GM21528 (cell line): ENCODE data around the gene RPA1.

ENCODE experiments used
- ATAC-seq: cut with Tn5 transposase; IDR thresholded peaks from one replicate; pipeline ENCODE4 v1.9.1; 2021; ENCODE audit warnings: mild to moderate bottlenecking, moderate library complexity; ENCODE audit not compliant: unreplicated experiment, low FRiP score

RPA1 gene

DNA sequence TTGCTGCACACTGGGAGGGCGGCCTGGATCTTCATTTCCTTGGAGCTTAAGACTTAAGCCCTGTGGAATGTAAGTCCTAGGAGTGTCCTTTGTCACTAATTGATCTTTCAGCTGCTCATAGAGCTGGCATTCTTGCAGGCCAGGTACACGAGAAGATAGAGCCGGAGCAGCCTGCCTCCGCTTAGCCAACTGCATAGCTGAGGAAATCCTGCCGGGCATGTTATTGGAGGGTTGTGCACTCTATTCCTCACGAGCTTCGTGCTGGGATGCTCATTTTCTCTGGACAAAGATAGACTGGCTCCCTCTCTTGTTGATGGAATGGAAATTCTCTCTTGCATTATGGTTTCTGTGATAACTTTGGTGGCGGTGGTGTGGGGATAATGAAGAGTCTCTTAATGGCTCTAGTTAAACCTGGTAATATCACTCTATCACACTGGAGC is 76.9 kb downstream of the RPA1 start:
- no peak for ATAC-seq

DNA sequence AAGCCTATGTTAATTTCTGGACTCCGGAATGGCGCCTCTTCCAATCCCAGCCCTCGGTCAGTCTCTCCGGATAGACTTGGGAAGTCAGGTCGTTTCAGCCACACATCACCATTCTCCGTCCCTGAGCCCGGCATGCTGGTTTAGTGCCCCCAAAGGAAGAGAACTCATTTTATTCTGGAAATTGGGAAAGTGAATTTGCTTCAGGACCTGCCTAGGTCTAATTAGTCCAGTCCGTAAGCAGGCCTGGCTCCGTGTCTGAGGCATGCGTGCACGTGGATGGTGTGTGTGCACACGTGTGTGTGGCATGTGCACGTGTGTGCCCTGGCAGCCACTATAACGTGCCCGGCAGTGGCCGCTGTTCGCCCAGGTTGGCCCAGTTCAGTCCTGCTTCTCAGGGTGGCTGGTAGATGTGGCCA is 77.4 kb downstream of the RPA1 start:
- ATAC-seq: no peak

DNA sequence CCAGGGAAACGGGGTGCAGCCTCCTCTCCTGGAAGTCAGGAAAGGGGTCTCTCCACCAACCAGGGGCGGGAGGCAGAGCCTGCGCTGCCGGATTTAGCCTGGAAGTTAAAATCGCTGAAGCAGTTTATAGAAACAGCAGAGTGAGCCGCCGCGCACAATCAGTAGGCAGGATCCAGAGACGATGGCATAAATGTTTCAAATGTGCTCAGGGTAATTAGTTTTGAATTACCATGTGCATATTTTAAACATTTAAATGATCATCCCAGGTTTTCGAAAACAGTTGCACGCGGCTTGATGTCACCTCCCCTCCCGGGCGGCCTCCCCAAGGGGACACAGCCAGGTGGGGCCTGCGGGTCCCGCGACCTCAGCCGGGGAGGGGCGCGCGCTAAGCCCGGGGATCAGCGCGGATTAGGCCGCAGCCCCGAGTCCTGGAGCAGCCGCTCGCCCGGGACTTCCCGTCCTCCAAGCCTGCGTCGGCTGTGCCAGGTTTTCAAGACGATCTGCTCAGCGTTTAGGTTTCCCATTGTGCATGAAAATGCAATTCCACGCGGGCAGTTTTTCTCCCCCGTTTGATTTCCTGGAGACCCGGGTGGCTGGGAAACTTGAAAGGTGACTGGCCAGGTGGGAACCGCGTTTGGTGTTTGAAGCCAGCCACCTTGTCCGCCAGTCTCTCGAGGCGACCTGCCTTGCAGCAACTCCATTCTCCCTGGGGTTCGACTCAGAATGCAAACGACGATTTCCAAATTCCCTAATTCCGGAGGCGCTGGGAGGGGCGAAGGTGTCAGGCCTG is 78.3 kb downstream of the RPA1 start:
- no peak for ATAC-seq

DNA sequence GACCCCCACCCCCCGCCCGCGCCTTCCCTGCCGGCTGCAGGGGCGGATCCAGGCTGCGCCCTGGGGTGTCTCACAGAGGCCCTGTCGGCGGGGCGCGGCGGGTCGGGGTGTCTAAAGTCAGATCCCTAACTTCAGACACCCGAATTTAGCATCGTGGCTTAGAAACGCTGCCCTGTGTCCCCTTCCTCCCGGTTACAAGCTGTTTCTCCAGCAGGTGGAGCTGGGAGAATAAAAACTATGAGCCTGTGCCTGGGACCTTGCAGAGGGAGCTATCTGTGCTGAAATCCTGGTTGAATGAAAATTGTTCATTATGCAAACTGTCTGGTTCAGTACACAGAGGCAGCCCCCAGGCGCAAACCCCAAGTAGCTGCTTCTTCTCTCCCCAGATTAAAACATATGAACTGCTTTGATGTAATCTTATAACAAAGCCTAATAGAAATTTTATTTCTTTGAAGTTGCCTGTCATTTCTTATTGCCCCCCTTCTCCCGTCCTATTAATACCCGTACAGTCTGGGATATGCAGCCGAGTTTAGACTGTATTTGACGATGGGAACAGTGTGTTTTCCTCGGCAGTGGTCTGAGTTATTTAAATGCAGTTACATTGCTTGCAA is 79.0 kb downstream of the RPA1 start:
- ATAC-seq: no peak

DNA sequence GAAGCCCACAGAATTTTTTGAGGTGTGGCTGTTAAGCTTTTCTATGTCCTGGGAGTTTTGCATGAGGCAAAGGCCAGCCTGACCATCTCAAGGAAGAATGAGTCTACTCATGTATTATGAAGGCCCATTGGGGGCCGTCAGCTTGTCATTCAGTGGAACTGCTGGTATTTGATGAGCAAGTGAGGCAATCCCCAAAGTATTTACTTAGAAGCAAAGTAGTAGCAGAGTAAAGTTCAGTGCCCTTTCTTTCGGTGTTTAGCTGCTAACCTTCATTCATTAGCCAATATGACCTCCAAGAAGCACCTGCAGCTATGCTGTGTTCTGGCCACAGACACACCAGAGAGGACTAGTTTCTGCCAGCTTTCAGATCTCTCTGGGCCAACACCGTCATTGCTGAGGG is 80.2 kb downstream of the RPA1 start:
- no peak for ATAC-seq

DNA sequence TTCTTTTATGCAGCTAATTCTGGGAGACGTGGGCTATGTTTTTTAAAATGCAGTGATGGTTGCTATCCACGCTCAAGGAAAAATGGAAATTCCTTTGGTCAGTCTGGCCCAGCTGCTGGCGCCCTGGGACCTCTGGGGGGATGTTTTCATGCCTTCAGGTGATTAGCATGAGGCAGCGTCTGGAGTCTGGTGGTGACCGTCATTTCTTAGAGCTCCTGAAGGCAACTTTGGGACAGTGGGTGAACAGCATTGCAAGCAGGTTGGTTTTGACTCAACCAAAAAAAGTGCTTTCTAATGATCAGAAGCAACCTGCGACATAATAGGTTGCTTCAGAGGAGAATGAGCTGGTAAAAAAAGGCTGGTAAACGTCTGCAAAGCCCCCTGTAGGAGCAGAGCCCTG is 82.3 kb downstream of the RPA1 start:
- no peak for ATAC-seq

DNA sequence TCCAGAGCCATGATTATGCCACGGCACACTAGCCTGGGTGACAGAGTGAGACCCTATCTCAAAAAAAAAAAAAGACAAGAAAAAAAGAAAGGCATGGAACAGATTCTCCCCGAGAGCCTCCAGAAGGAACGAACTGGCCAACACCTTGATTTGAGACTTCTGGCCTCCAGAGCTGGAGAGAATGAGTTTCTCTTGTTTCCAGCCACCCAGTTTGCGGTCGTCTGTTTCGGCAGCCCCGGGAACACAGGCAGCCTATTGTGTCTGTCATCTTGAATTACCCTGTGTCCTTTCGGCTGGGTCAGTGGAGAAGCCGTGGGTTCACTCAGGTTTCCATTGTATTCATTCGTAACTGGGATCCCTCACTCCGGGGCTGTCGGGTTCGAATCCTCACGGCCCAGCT is 83.9 kb downstream of the RPA1 start:
- ATAC-seq: no peak

DNA sequence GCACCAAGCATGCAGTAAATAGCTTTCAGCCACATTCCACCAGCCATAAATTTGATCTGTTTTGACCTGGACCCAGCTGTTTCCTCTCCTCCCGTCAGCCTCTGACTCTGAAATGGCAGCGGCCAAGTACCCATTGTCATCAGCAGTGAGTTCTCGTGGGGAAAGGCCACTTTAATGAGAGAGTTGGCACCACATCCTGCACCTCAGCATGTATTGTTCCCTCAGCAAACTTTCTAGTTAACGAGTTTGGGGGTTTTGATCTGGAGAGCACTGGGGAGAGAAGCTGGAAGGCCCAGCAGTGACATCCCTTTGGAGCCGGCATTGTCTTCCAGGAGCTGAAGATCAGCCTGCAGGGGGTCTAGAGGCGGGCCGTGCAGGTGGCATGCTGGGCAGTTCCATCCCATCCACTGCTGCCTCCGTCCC is 84.9 kb downstream of the RPA1 start:
- no peak for ATAC-seq

DNA sequence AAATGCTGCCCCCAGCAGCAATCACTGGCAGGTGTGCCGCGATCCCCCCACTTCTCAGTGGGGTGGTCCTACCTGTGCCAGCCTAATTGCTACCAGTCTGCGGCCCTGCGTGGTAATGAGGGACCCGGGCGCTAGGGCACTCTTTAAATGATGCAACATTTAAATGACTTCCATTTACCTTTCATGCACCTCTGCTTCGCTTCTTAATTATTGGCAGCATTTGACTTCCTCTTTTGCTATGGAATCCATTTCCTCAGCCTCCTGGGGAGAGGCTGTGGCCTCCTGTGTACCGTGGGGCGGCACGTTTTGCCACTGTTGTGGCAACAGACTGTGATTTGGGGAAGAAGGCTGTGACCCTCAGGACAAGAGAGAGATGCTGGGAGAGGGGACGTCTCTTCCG is 86.1 kb downstream of the RPA1 start:
- no peak for ATAC-seq

DNA sequence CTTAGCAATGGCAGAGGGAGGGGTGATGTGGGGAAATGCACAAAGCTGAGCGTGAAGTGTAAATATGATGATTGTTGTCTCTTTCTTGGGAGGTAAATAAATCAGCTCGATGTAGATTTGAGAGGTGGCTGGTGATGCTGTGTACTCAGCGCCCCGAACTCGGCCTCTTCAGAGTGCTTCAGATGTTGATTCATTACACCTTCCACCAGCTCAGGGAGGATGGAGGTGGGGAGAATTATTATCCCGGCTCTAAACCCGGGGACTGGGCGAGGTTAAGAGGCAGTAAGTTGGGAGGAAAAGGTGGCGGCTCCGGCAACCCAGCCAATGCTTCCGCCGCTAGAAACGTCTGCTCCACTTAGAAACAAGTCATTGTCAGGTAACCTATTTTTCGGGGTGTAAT is 86.5 kb downstream of the RPA1 start:
- no peak for ATAC-seq

DNA sequence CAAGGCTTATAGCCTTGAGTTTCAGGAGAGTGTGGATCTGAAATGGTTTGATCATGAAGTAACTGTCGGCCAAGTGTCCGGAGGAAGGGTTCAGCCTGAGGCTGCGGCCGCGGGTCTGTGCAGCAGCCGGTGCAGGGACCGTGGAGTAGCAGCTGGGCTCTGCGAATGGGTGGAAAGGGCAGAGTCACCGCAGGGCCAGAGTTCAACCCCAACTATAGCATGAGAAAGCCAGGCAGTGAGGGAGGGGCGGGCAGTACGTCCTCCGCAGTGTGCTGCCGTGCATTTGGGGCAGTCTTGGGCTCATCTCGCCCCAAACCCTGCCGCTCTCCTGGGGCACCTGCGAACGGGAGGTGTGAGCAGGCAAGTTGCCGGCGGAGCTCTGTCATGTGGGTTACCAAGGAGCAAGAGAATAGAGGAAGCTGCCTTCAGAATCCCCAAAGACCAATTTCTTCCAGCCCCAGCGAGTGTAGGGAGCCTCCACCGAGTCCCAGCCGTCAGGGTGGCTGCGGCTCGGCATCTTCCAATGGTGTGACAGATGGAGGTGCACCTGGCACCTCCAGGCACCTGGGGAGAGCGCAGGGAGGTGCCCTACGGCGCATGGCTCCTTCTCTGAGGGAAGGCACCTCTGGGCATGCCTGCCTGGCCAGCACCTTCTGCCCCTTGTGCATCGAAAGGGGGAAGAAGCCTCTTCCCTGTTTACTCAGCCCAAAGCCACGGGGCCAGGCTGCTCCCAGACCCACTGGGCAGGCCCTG is 87.3 kb downstream of the RPA1 start:
- no peak for ATAC-seq

DNA sequence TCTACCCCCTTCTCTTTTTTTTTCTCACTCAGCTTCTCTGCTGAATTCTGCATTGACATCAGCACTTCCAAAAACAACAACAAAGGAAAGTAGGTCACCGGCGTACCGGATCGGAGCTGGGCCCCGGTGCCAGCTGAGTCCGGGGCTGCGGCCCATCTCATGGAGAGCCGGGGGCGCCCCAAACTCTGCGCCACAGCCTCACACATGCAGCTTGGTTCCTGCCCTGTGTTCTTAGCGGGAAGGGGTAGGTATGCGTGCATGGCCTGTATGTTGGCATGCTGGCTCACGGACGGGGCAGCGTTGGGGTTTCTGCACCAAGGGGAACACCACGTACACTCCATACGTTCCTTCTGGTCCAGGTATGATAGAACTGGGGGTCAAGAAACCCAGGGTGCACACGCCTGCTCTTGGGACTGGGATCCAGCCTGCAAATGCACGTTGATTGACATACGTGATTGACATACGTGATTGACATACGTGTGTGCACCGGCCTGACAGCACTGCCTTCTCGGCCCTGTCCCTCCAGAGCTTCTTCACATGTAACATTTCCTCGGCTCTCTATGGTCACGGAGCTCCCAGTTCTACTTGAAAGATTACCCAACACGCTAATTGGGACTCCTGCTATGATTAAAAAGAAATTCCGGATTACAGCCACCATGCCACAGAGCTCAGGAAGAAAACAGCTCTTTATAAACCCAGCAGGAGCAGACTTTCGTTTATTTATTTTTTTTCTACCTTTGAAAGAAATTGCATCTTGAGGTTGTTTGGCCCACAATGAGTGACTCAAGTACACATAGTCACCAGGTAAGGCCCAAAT is 88.7 kb downstream of the RPA1 start:
- ATAC-seq: no peak

DNA sequence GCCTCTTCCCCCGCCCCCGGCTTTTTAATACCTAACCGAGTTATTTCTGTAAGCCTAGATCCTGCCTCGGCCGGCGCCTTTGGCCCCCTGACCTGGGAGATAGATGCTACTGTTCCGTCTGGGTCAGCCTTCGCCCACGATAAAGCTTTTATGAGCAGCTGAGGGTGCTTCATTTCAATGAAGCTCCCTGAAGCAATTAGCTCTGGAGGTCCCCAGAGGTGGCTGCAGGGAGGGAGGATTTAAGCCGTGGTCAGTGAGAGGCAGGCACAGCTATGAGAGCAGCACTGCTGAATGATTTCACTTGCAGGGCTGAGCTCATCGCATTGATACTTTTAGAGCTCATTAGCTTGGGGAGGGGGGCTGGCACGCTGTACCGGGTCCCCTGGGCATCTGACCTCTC is 89.4 kb downstream of the RPA1 start:
- ATAC-seq: no peak

DNA sequence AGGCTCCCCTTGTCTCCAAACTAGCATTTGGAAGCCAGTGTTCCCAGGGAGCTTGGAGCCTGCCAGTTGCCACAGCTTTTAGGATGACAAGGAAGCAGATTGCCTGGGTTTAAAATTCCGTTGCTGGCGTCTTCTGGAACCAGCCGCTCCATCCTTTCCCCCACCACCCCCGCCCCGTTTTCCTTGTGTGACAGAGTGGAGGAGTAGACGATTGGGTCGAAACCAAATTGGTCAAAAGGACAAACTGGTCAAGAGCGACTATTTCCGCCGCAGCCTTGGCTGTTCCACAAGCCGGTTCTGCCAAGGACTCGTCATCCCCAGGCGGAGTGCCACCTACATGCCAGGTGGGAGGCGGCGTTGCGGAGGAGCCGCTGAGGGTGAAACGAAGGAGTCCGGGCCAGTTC is 91.1 kb downstream of the RPA1 start:
- ATAC-seq: no peak

DNA sequence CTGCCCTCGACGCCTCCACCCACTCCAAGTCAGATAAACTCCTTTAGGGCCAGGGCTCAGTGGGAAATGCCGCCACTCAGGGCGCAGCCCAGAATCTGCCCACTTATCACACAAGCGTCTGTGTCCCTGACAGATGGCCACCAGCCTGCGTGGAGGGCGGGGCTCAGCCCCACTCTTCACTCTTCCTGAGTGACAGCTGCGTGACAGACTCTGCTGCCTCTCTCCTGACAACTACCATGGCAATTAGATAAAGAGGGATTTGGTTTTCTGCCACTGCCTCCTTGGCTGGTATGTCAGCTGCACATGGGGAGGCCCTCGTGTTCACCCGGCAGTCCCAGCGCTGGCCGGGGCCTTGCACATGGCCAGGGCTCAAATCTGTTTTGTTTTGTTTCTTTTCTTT is 99.2 kb downstream of the RPA1 start:
- no peak for ATAC-seq

DNA sequence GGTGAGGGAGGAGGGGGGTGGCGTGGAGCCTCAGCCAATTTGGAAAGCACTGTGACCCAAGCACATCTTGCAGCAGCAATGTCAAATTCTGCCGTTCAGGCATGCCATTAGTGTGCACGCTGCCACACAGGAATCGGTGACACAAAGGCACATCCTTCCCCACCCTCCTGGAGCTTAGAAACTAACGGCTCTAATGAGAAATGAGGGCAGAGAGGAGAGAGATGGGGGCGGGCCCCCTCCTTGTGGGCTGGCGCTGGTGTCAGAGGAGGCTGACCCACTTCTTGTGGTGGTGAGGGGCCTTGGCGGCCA is 100.5 kb downstream of the RPA1 start:
- ATAC-seq: no peak

DNA sequence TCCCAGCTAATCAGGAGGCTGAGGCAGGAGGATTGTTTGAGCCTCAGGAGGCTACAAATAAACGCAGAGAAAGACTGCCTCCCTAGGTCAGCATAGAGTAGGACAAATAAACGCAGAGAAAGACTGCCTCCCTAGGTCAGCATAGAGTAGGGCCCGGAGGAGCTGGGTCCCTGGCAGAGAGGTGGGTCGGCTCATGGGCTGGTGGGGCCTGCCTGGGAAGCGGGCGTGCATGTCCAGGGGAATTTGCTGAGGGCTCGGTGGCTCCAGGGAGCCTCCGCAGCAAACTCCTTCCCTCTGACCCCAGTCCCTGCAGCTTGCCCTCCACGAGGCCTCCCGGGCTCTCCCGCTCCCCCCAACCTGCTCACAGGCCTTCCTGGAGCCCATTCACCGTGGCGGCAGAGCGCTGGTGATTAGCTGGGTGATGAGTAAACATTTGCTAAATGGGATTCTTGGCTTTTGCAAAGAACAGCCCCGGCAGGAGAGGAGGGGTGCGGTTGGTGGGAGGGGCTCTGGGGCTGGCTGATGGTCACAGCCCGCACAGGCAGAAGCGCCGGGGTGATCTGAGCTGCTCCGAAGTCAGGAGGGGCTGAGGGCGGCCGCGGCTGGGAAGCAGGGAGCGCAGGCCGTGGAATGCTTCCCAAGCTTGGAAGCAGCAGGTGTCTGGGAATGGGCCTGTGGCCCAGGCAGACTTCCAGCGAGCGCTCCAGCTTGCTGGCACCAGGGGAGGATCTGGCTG is 102.2 kb downstream of the RPA1 start:
- no peak for ATAC-seq

DNA sequence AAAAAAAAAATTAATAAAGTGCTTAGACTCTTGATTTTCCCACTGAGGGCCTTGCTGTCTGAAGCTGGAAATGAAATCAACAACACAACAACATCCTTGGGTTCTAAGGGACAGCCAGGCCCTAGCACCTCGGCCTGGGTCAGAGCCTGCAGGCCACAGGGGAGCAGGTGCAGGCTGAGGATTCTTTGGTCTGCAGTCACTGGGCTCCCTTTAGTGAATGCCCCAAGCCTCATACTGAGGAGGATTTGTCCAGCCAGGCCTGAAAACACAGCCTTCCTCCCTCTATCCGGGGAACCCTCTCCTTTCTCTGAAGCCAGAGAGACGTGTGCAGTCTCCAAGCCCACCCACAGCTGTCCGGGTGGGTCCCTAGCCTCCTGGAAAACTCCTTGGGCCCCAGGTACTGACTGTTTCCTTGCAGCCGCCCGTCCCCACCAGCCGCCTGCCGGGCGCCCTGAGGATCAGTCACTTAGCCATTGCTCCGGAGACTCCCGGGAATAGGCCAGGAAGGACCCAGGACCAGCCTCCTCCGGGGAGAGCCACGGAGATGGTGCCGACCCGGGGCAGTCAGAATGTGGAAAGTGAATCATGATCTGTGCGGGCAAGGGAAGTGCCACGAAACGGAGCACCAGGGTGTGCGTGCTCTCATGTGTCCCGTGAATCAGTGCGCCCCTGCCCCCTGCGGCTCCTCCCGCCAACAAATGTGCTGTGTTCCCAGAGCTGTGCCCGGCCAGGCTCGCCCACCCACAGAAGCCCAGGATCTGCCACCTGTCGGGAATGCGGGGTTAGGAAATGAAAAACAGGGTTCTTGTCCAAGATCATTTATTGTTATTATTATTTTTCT is 104.3 kb downstream of the RPA1 start:
- no peak for ATAC-seq

DNA sequence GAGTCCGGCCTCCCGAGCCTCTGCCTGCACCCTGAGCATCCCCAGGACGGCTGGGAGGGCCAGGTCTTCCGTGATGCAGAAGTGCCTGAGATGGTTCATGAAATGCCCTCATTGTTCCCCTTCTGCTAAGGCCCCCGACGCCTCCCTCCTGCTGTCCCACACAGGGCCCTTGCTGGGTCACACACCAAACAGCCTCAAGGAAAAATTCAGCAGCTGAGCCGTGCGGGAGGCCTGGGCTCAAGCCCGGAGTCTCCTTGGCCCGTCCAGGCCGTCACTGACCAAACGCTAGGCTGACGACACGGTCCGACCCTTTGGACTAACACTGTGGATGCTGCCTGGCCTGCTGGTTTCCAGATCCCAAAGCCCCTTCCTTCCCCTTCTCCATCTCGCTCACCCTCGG is 105.1 kb downstream of the RPA1 start:
- ATAC-seq: no peak
